ENCODE measurements around the gene ZNF446.
A peak's percentile ranks its signal among the peaks of the same experiment; 100 is the strongest.
"Not testable (repeated sequence)": the region's sequence is repeated elsewhere in the genome, so short reads cannot be mapped to it uniquely, and the experiment has no call there.

Gene ZNF446

DNA sequence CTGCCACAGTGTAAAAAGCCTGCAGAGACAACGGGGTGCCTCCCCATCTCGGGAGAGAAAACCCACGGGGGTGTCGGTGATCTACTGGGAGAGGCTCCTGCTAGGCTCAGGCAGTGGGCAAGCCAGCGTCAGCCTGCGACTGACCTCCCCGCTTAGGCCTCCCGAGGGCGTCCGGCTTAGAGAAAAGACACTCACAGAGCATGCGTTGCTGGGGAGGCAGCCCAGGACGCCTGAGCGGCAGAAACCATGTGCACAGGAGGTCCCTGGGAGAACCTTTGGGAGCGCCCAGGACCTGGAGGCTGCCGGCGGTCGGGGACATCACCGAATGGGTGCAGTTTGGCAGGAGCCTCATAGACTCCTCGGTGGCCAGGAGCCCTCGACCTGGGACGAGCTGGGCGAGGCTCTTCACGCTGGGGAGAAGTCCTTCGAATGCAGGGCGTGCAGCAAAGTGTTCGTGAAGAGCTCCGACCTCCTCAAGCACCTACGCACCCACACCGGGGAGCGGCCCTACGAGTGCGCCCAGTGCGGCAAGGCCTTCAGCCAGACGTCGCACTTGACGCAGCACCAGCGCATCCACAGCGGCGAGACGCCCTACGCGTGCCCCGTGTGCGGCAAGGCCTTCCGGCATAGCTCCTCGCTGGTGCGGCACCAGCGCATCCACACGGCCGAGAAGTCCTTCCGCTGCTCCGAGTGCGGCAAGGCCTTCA lies 5.2 kb upstream of the ZNF446 start:
- not testable (repeated sequence) for H2AFZ ChIP-seq (ENCODE audit: low read length, unreplicated experiment); H3K27ac ChIP-seq (ENCODE audit: low read depth, low read length); H3K4me1 ChIP-seq (ENCODE audit: control insufficient read depth, insufficient read depth, low read length, unreplicated experiment); H3K4me3 ChIP-seq (ENCODE audit: low read depth, low read length); H3K27me3 ChIP-seq (ENCODE audit: insufficient read depth, low read length); H3K36me3 ChIP-seq (ENCODE audit: insufficient read depth, low read length); H3K79me2 ChIP-seq (ENCODE audit: control insufficient read depth, insufficient read depth, low read length, unreplicated experiment)

DNA sequence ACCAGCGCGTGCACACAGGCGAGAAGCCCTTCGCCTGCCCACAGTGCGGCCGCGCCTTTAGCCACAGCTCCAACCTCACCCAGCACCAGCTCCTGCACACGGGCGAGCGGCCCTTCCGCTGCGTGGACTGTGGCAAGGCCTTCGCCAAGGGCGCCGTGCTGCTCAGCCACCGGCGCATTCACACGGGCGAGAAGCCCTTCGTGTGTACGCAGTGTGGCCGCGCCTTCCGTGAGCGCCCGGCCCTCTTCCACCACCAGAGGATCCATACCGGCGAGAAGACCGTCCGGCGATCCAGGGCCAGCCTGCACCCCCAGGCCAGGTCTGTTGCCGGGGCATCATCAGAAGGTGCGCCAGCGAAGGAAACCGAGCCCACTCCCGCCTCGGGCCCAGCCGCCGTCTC lies 4.4 kb upstream of the ZNF446 start:
- Histone ChIP-seq H3K27ac (ENCODE audit: low read depth, low read length) (no peak overlapping the region), H3K27me3 (ENCODE audit: insufficient read depth, low read length) (no peaks in the 10 kb centered on the region), H3K4me1 (ENCODE audit: control insufficient read depth, insufficient read depth, low read length, unreplicated experiment) (peaks cover 7% of the 10 kb centered on the region), H3K4me3 (ENCODE audit: low read depth, low read length) (no peak overlapping the region), H3K79me2 (ENCODE audit: control insufficient read depth, insufficient read depth, low read length, unreplicated experiment) (peaks cover 9% of the 10 kb centered on the region), H2AFZ (ENCODE audit: low read length, unreplicated experiment) (no peak overlapping the region), H3K36me3 (ENCODE audit: insufficient read depth, low read length) (no peaks in the 10 kb centered on the region)

GRCh38 chr19:58473775-58474174 lies 2.4 kb upstream of the ZNF446 start:
- no peak overlapping the region for H3K27ac ChIP-seq (ENCODE audit: low read depth, low read length)
- no peak overlapping the region for H3K4me3 ChIP-seq (ENCODE audit: low read depth, low read length)
- H3K27me3 ChIP-seq (ENCODE audit: insufficient read depth, low read length): no peaks in the 10 kb centered on the region
- peaks cover under 1% of the 10 kb centered on the region for H3K79me2 ChIP-seq (ENCODE audit: control insufficient read depth, insufficient read depth, low read length, unreplicated experiment)
- H3K4me1 ChIP-seq (ENCODE audit: control insufficient read depth, insufficient read depth, low read length, unreplicated experiment): peaks cover 4% of the 10 kb centered on the region
- no peaks in the 10 kb centered on the region for H3K36me3 ChIP-seq (ENCODE audit: insufficient read depth, low read length)
- H2AFZ ChIP-seq (ENCODE audit: low read length, unreplicated experiment): no peak overlapping the region

- Histone ChIP-seq H3K4me1 (ENCODE audit: control insufficient read depth, insufficient read depth, low read length, unreplicated experiment) (peaks cover 4% of the 10 kb centered on the region), H3K27ac (ENCODE audit: low read depth, low read length) (peak overlapping the region; percentile 79; the same call in 1 of the 2 replicates), H3K79me2 (ENCODE audit: control insufficient read depth, insufficient read depth, low read length, unreplicated experiment) (no peaks in the 10 kb centered on the region), H3K36me3 (ENCODE audit: insufficient read depth, low read length) (no peaks in the 10 kb centered on the region), H2AFZ (ENCODE audit: low read length, unreplicated experiment) (no peak overlapping the region), H3K27me3 (ENCODE audit: insufficient read depth, low read length) (no peaks in the 10 kb centered on the region), H3K4me3 (ENCODE audit: low read depth, low read length) (no peak overlapping the region; the same call in 1 of the 2 replicates)
Observed at GRCh38 chr19:58474291-58474996, 1.7 kb upstream of the ZNF446 start.

DNA sequence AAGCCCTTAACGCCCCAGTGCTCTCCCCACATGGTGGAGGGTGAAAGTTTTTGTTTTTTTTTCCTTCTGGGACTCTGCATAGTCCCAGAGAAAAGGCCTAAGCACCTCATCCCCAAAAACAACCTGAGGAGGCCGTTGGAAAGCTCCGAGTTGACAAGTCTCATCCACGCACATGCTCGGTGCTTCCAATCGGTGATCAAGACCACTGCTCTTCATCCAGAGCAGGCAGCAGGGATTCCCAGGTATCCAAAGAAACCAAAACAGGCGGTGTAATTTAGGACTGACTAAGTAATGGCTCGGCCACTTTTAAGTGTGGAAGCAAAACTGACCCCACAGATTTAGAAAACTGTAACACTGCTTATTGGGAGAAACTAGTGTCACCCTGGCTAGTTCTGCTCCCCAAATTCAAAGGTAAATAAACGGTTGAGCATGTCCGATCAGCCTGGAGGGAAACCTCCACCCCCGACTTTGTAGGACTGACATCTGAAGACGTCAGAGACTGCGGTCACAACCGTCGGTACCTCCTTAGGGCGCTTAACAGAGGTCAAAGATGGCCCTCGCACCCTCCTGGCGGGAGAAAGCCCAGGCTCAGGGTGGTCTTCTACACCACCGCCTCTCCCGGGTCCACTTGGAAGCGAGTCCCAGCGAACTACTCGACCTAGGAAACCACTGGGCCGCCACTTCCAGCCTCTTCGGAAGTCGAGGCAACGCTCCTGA lies 997 bp upstream of the ZNF446 start:
- H3K79me2 ChIP-seq (ENCODE audit: control insufficient read depth, insufficient read depth, low read length, unreplicated experiment): no peaks in the 10 kb centered on the region
- H3K4me3 ChIP-seq (ENCODE audit: low read depth, low read length): peak overlapping the region; percentile 87
- H3K36me3 ChIP-seq (ENCODE audit: insufficient read depth, low read length): no peaks in the 10 kb centered on the region
- H3K4me1 ChIP-seq (ENCODE audit: control insufficient read depth, insufficient read depth, low read length, unreplicated experiment): peaks cover 4% of the 10 kb centered on the region
- no peak overlapping the region for H2AFZ ChIP-seq (ENCODE audit: low read length, unreplicated experiment)
- H3K27me3 ChIP-seq (ENCODE audit: insufficient read depth, low read length): no peaks in the 10 kb centered on the region
- H3K27ac ChIP-seq (ENCODE audit: low read depth, low read length): peak overlapping the region; percentile 79

- Histone ChIP-seq H3K4me3 (ENCODE audit: low read depth, low read length) (peak overlapping the region; percentile 87), H2AFZ (ENCODE audit: low read length, unreplicated experiment) (peak overlapping the region; percentile 74), H3K36me3 (ENCODE audit: insufficient read depth, low read length) (no peaks in the 10 kb centered on the region), H3K27me3 (ENCODE audit: insufficient read depth, low read length) (no peaks in the 10 kb centered on the region), H3K4me1 (ENCODE audit: control insufficient read depth, insufficient read depth, low read length, unreplicated experiment) (peaks cover 4% of the 10 kb centered on the region), H3K27ac (ENCODE audit: low read depth, low read length) (peak overlapping the region; percentile 79), H3K79me2 (ENCODE audit: control insufficient read depth, insufficient read depth, low read length, unreplicated experiment) (no peaks in the 10 kb centered on the region)
Observed at GRCh38 chr19:58476498-58477015, 405 bp downstream of the ZNF446 start.

DNA sequence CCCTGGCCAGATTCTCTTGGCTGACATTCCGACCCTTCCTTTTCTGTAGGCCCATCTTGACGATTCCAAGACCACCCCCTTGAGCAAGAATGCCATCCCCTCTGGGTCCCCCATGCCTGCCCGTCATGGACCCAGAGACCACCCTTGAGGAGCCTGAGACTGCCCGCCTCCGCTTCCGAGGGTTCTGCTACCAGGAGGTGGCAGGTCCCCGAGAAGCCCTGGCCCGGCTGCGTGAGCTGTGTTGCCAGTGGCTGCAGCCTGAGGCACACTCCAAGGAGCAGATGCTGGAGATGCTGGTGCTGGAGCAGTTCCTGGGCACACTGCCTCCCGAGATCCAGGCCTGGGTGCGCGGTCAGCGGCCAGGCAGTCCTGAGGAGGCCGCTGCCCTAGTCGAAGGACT lies 978 bp downstream of the ZNF446 start:
- H2AFZ ChIP-seq (ENCODE audit: low read length, unreplicated experiment): no peak overlapping the region
- H3K27me3 ChIP-seq (ENCODE audit: insufficient read depth, low read length): no peaks in the 10 kb centered on the region
- peak overlapping the region; percentile 79 for H3K27ac ChIP-seq (ENCODE audit: low read depth, low read length)
- H3K79me2 ChIP-seq (ENCODE audit: control insufficient read depth, insufficient read depth, low read length, unreplicated experiment): no peaks in the 10 kb centered on the region
- H3K36me3 ChIP-seq (ENCODE audit: insufficient read depth, low read length): no peaks in the 10 kb centered on the region
- H3K4me1 ChIP-seq (ENCODE audit: control insufficient read depth, insufficient read depth, low read length, unreplicated experiment): peaks cover 4% of the 10 kb centered on the region
- H3K4me3 ChIP-seq (ENCODE audit: low read depth, low read length): peak overlapping the region; percentile 87

- Histone ChIP-seq H3K4me1 (ENCODE audit: control insufficient read depth, insufficient read depth, low read length, unreplicated experiment) (peaks cover 4% of the 10 kb centered on the region), H3K36me3 (ENCODE audit: insufficient read depth, low read length) (no peaks in the 10 kb centered on the region), H3K27me3 (ENCODE audit: insufficient read depth, low read length) (no peaks in the 10 kb centered on the region), H2AFZ (ENCODE audit: low read length, unreplicated experiment) (no peak overlapping the region), H3K4me3 (ENCODE audit: low read depth, low read length) (no peak overlapping the region), H3K79me2 (ENCODE audit: control insufficient read depth, insufficient read depth, low read length, unreplicated experiment) (no peaks in the 10 kb centered on the region), H3K27ac (ENCODE audit: low read depth, low read length) (no peak overlapping the region)
Observed at GRCh38 chr19:58477871-58478270, 1.7 kb downstream of the ZNF446 start.

DNA sequence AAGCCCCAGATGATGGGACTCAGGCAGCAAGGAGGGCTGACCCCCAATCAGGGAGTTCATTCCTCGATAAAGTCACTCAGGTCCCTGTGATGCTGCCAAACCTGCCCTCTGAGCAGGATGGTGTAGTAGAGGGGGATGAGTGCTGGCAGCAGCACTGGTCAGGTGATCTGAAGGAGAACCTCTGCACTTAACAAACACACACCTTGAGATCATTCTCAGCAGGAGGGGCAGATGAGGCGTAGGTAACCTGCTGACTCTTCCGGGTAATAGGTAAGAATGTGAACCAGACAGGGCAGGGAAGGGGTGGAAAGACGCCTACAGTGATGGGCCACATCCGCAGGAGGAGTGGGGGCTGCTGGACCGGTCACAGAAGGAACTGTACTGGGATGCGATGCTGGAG lies 3.2 kb downstream of the ZNF446 start:
- H3K36me3 ChIP-seq (ENCODE audit: insufficient read depth, low read length): no peaks in the 10 kb centered on the region
- H3K79me2 ChIP-seq (ENCODE audit: control insufficient read depth, insufficient read depth, low read length, unreplicated experiment): no peaks in the 10 kb centered on the region
- no peaks in the 10 kb centered on the region for H3K27me3 ChIP-seq (ENCODE audit: insufficient read depth, low read length)
- no peak overlapping the region for H2AFZ ChIP-seq (ENCODE audit: low read length, unreplicated experiment)
- H3K4me1 ChIP-seq (ENCODE audit: control insufficient read depth, insufficient read depth, low read length, unreplicated experiment): peaks cover 4% of the 10 kb centered on the region
- no peak overlapping the region for H3K4me3 ChIP-seq (ENCODE audit: low read depth, low read length)
- no peak overlapping the region for H3K27ac ChIP-seq (ENCODE audit: low read depth, low read length)

GRCh38 chr19:58479736-58480480 lies 3.8 kb downstream of the ZNF446 start:
- Histone ChIP-seq H2AFZ (ENCODE audit: low read length, unreplicated experiment) (no peak overlapping the region), H3K4me1 (ENCODE audit: control insufficient read depth, insufficient read depth, low read length, unreplicated experiment) (peaks cover 2% of the 10 kb centered on the region), H3K27ac (ENCODE audit: low read depth, low read length) (no peak overlapping the region), H3K4me3 (ENCODE audit: low read depth, low read length) (no peak overlapping the region), H3K36me3 (ENCODE audit: insufficient read depth, low read length) (no peaks in the 10 kb centered on the region), H3K79me2 (ENCODE audit: control insufficient read depth, insufficient read depth, low read length, unreplicated experiment) (no peaks in the 10 kb centered on the region), H3K27me3 (ENCODE audit: insufficient read depth, low read length) (no peaks in the 10 kb centered on the region)

All from ACC112 (cell line).